ENCODE measurements around the gene TSPY9. TPM values are rescaled to one million over a fixed set of nuclear protein-coding genes. Genes with fewer than 3 reads are reported as not detected.
"Not testable (repeated sequence)": the region's sequence is repeated elsewhere in the genome, so short reads cannot be mapped to it uniquely, and the experiment has no call there.

Gene TSPY9
- total and polyA plus RNA-seq, 2 of the 4 experiments (the other 2 are of a cell fraction) = not detected

DNA sequence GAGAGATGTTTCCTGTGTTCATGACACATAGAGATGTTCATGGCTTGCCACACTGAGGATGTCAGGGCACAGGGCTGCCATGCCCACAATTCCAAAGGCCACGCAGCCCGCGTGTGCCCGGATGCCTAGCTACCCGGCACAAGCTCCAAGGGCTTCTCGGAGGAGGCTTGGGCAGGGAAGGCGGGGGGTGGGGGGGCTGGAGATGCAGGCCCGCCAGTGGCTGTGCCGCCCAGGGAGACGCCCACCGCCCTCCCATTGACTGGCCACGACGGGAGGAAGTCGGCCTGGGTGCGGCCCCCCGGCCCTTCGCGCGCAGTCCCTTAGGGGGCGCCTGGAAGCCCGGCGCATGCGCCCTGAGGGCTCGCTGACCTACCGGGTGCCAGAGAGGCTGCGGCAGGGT is 40.5 kb downstream of the TSPY9 start, which contains the start of gene TSPY10:
Gene TSPY10 (plus strand): TSS at position 301 of the 400 bp plus-strand sequence. CDS start 46 bp downstream, at position 347.
- H4K5ac ChIP-seq (ENCODE audit: low read depth, low read length); H2BK15ac ChIP-seq (ENCODE audit: low read depth, low read length); H3K4ac ChIP-seq (ENCODE audit: low read depth, low read length); H3K27me3 ChIP-seq (ENCODE audit: control insufficient read depth, insufficient read depth, low read length); CTCF ChIA-PET; H3K36me3 ChIP-seq (ENCODE audit: control insufficient read depth, insufficient read depth, low read length); H3K9me1 ChIP-seq (ENCODE audit: insufficient read depth, low read length); H3K23ac ChIP-seq (ENCODE audit: low read depth, low read length); dilution Hi-C loops (cut with HindIII; ENCODE audit: low sequenced_read_pairs, unreplicated experiment); H3K27ac ChIP-seq (ENCODE audit: insufficient read depth, low read length); H3K18ac ChIP-seq (ENCODE audit: low read depth, low read length); H2BK120ac ChIP-seq (ENCODE audit: low read depth, low read length); in situ Hi-C loops (cut with MboI; ENCODE audit: low sequenced_read_pairs); H3K4me3 ChIP-seq (ENCODE audit: insufficient read depth, low read depth, low read length); BruUV-seq (replicated peaks); H4K8ac ChIP-seq (ENCODE audit: low read depth in 2 of 2, low read length in 2 of 2); H2BK5ac ChIP-seq (ENCODE audit: low read depth, low read length, poor library complexity, severe bottlenecking); H3K9me3 ChIP-seq (ENCODE audit: control insufficient read depth, insufficient read depth, low read length); H2AFZ ChIP-seq (replicated peaks; ENCODE audit: low read length, poor library complexity); H2AK5ac ChIP-seq (ENCODE audit: low read depth, low read length); H4K20me1 ChIP-seq (ENCODE audit: insufficient read depth, low read length); DNase-seq; H3K4me1 ChIP-seq (ENCODE audit: control insufficient read depth, insufficient read depth, low read length); ATAC-seq (ENCODE audit: low read depth); H4K91ac ChIP-seq (ENCODE audit: insufficient read depth, low read depth, low read length); H2AK9ac ChIP-seq (replicated peaks; ENCODE audit: low read depth, low read length, poor library complexity); intact Hi-C loops (cut with micrococcal nuclease); H2BK20ac ChIP-seq (ENCODE audit: low read depth, low read length); H3K14ac ChIP-seq (replicated peaks; ENCODE audit: low read depth, low read length); H3K79me1 ChIP-seq (ENCODE audit: low read depth in 1 of 2, low read length in 2 of 2); POLR2A ChIA-PET (ENCODE audit: unreplicated experiment); H3K9ac ChIP-seq (ENCODE audit: low read depth, low read length); H3K56ac ChIP-seq (ENCODE audit: extremely low read depth, insufficient read depth, low read length); H3K4me2 ChIP-seq (ENCODE audit: low read depth, low read length): not testable (repeated sequence)
- WGBS, 2 experiments (ENCODE audit: extremely low coverage in 2 of 2, insufficient read length in 1 of 2) = no CpG with 5 or more reads among the region's 26 CpGs

Other genes starting within 250 kb of the TSPY9 start
- not detected in 2 replicates for gene TSPY4, start 149.8 kb upstream of the TSPY9 start, total RNA-seq (2012; rRNA removed)
- gene TSPY4, start 149.8 kb upstream of the TSPY9 start, polyA plus RNA-seq (2012; rRNA removed) = not detected in 2 replicates
- not detected in 2 replicates for gene TSPY8, start 129.5 kb upstream of the TSPY9 start, total RNA-seq (2012; rRNA removed)
- gene TSPY8, start 129.5 kb upstream of the TSPY9 start, polyA plus RNA-seq (2012; rRNA removed) = not detected in 2 replicates
- gene TSPY3, start 88.8 kb upstream of the TSPY9 start, total RNA-seq (2012; rRNA removed) = not detected in 2 replicates
- not detected in 2 replicates for gene TSPY3, start 88.8 kb upstream of the TSPY9 start, polyA plus RNA-seq (2012; rRNA removed)
- gene TSPY1, start 20.3 kb upstream of the TSPY9 start, total RNA-seq (2012; rRNA removed) = not detected in 2 replicates
- gene TSPY1, start 20.3 kb upstream of the TSPY9 start, polyA plus RNA-seq (2012; rRNA removed) = not detected in 2 replicates
- not detected in 2 replicates for gene TSPY10, start 40.6 kb downstream of the TSPY9 start, total RNA-seq (2012; rRNA removed)
- gene TSPY10, start 40.6 kb downstream of the TSPY9 start, polyA plus RNA-seq (2012; rRNA removed) = not detected in 2 replicates